Frontal cortex (tissue), 4 donors: ENCODE measurements around the gene MIPOL1. TPM values are rescaled to one million over a fixed set of nuclear protein-coding genes. Genes with fewer than 3 reads are reported as not detected.
"Not testable (repeated sequence)": the region's sequence is repeated elsewhere in the genome, so short reads cannot be mapped to it uniquely, and the experiment has no call there.

Experiments
- DNase-seq, 2 donors: peaks; one replicate each; pipeline ENCODE4 v3.0.0; 2012; ENCODE audit warnings: low spot score in 2 of 2
- FAIRE-seq: peaks from 2 replicates; lab custom pipeline; 2012; peaks lifted over from hg19 to GRCh38; lab: Jason Lieb, UNC
- total RNA-seq: library from RNA; depleted of rRNA; stranded (reverse); fragments of >200 nt; gene quantifications from one replicate; pipeline ENCODE4 v1.2.3, GENCODE V29; 2014
- donor health status: control.
- donor health status: control.
- donor health status: control.

Gene MIPOL1
- total RNA-seq, 1 donor from 2014 or later = 33.8 TPM

- no peak for FAIRE-seq
- no peak for DNase-seq
Measured at GRCh38 chr14:37429618-37430017, 231.9 kb downstream of the MIPOL1 start.

DNA sequence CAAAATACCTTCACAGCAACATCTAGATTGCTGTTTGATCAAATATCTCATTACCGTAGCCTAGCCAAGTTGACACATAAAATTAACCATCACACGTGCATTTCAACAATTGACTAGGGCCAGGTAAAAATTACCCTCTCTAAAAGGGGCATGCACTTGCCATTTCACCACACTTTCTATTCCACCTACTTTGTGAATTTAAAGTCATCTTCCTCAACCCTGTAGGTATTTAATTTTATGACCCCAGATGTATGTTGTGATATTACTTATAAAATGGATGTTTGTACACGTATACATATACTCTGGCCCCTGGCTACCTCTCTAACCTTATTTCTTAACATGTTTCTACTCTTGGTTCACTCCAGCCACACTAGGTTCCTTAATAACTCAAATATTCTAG lies 237.1 kb downstream of the MIPOL1 start:
- DNase-seq (no peak), FAIRE-seq (no peak)

DNA sequence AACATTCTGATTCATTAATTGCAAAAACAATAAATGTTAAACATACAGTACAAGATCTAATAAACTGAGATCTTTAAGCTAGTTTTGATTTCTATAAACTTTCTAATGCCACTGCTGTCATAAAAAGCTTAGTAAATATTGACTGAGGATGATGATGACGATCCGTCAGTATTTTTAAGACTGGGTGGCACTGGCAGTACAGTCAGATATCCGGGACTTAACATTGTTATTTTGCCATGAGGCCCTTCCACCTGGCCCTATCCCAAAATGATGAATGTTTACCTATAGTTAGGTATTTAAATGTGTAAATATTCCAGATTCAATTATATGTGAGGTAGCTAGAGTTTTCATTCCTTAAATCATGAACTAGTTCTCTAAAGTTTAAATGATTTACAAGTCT lies 238.8 kb downstream of the MIPOL1 start:
- DNase-seq (no peak), FAIRE-seq (no peak)

DNA sequence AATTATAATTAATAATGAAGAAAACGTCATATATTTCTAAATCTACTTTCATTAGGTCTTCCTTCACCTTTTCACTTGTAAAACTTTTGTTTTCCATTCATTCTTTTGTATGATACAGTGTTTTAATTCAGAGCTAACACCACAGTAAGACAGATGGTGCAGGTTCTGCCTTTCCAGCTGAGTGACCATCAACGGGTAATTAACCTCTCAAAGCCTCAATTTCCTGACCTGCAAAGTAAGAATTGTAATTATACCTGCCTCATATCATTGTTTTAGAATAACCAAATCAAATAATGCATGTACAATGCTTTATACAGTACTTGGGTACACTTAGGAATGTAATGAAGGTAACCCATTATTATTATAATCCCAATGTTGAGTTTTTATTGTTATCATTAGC lies 239.8 kb downstream of the MIPOL1 start:
- DNase-seq (no peak), FAIRE-seq (no peak)

- DNase-seq (no peak), FAIRE-seq (no peak)
Measured at GRCh38 chr14:37438444-37438843, 240.7 kb downstream of the MIPOL1 start.

GRCh38 chr14:37443461-37443860 lies 245.7 kb downstream of the MIPOL1 start:
- no peak for FAIRE-seq
- DNase-seq = no peak

DNA sequence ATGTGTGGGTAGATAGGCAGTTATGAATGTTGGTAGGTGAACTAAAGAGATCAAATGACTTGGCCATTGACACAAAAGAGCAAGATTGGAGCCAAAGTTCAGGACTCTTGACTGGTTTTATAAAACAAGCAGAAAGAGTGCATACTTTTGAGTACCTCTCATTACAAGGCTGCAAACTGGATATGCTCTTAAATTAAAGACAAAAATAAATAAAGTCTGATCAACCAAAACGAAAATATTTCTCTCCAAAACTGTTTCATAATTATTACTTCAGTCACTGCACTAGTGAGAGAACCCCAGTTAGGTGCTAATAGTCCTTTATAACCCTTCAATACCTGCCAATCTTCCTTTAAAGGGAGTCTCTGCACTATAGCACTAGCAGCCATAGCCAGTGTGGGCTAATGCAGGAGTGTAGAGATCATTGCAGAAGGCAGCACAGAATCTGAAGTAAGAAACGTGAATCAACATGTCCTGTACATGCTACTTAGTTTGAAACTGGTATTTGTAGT lies 250.2 kb downstream of the MIPOL1 start:
- DNase-seq (no peak), FAIRE-seq (no peak)

GRCh38 chr14:37452323-37452722 lies 254.6 kb downstream of the MIPOL1 start:
- FAIRE-seq (no peak), DNase-seq (no peak)

DNA sequence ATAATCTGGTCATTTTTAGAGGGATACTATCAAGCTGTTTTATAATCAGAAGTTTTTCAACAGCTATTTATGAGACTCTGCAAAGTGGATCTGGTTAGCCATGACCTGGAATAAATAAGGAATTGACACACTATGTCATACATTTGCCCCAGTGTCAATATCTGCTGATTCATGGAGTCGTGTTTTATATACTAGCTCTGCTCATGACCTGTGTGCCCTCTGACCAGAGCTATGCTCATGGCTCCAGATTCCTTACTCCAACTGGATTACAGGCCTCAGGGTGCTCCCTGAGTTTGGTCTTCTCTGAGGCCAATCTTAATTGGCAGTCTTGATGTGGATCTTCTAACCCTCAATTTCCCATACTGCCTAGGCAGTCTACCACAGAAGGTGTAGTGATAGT lies 256.2 kb downstream of the MIPOL1 start:
- DNase-seq (no peak), FAIRE-seq (no peak)

DNA sequence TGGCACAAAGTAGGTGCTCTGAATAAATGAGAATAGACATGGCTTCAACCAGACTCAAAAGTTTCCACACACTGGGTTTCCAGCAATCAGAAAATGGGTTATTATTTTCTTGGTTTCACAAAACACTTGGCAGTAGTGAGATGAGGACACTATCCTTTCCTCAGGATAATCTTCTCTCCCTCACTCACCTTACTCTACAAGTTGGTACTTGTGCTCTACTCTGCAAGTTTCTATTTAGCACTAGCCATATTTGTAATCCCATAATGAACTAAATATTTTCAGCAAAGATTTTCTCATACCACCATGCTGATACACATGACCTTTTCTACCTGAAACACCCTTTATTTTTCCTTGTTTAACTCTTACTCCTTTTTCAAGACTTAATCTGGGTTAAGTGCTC lies 259.6 kb downstream of the MIPOL1 start:
- DNase-seq (no peak), FAIRE-seq (no peak)

DNA sequence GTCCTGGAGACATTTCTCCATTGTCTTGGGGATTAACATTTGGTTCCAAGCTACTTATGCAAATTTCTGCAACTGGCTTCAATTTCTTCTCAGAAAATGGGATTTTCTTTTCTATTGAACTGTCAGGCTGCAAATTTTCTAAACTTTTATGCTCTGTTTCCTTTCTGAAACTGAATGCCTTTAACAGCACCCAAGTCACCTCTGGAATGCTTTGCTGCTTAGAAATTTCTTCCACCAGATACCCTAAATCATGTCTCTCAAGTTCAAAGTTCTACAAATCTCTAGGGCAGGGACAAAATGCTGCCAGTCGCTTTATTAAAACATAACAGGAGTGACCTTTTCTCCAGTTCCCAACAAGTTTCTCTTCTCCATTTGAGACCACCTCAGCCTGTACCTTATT lies 264.7 kb downstream of the MIPOL1 start:
- DNase-seq, FAIRE-seq: not testable (repeated sequence)

GRCh38 chr14:37464192-37464858 lies 266.6 kb downstream of the MIPOL1 start:
- no peak for FAIRE-seq
- no peak for DNase-seq

GRCh38 chr14:37466003-37466622 lies 268.4 kb downstream of the MIPOL1 start:
- DNase-seq (no peak), FAIRE-seq (no peak)

DNA sequence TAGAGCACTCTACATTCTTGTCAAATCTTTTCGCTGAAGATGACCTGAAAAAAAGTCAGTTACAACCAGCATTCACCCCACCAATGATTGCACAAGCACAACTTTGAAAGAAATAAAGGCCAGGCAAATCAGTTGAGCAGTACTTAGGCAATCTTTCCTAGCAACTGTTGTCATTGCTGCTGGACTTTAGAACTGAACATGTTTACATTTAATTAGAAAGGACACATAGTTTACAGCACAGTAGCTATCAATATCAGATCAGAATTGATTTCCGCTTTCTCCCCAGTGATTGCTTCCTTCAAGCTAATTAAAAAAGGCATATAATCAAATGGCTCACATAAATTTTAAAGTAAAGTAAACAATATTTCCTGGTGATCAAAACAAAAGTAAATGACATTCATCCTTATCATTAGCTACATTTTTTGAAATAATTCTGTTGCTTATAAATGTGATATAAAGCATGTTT lies 268.9 kb downstream of the MIPOL1 start:
- FAIRE-seq (no peak), DNase-seq (no peak)

GRCh38 chr14:37469650-37470049 lies 271.9 kb downstream of the MIPOL1 start:
- no peak for FAIRE-seq

DNA sequence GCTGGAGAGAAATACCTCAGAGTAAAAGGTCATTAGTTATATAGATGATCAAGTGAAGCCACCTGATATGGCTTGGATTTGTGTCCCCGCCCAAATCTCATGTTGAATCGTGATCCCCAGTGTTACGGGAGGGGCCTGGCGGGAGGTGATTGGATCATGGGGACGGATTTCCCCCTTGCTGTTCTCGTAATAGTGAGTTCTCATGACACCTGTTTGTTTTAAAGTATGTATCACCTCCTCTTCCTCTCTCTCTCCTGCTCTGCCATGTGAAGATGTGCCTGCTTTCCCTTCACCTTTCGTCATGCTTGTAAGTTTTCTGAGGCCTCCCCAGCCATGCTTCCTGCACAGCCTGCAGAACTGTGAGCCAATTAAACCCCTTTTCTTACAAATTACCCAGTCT lies 272.5 kb downstream of the MIPOL1 start:
- FAIRE-seq (no peak), DNase-seq (no peak)

More at GRCh38 chr14:37469650-37470049, 271.9 kb downstream of the MIPOL1 start:
- no peak for DNase-seq

DNA sequence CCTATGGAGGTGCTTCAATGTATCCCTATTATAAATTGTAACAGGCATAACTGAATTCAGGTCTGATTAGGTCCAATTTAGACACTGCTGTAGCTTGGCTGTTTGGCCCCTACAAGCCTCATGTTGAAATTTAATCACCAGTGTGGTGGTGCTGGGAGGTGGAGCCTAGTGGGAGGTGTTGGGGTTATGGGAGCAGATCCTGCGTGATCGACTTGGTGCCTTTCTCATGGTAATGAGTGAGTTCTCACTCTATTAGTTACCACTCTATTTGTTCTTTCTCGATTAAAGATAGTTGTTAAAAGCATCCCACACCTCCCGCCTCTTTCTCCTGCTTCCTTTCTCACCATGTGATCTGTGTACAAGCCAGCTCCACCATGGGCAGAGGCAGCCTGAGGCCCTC lies 275.2 kb downstream of the MIPOL1 start:
- no peak for DNase-seq

DNA sequence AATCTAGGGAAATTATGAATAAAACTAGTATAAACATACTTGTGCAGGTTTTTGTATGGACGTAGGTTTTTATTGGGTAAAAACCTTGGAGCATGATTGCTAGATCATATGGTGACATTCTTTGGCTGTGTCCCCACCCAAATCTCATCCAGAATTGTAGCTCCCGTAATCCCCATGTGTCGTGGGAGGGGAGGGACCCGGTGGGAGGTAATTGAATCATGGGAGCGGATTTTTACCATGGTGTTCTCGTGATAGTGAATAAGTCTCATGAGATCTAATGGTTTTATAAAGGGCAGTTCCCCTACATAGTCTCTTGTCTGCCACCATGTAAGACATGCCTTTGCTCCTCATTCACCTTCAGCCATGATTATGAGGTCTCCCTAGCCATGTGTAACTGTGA lies 276.5 kb downstream of the MIPOL1 start:
- FAIRE-seq (no peak), DNase-seq (no peak)

More for the DNA sequence above, 275.2 kb downstream of the MIPOL1 start:
- FAIRE-seq = no peak

DNA sequence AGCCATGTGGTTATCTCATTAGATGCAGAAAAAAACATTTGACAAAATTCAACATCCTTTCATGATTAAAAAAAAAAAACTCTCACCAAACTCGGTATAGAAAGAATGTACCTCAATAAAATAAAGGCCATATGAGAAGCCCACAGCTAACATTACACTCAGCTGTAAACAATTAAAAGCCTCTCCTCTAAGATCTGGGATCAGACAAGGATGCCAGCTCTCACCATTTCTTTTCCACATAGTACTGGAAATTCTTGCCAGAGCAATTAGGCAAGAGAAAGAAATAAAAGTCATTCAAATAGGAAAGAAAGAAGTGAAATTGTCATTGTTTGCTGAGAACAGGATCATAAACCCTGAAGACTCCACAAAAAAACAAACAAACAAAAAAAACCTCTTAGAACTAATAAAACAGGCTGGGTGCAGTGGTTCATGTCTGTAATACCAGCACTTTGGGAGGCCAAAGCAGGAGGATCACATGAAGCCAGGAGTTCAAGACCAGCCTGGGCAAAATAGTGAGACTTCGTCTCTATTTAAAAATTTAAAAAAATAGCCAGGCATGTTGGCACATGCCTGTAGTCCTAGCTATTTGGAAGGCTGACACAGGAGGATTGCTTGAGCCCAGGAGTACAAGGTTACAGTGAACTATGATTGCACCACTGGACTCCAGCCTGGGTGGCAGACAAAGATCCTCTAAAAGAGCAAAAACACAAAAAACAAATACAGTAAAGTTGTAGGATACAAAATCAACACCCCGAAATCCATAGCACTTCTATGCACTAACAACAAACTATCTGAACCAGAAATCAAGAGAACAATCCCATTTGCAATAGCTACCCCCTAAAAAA lies 282.9 kb downstream of the MIPOL1 start:
- DNase-seq = no peak
- FAIRE-seq = no peak

DNA sequence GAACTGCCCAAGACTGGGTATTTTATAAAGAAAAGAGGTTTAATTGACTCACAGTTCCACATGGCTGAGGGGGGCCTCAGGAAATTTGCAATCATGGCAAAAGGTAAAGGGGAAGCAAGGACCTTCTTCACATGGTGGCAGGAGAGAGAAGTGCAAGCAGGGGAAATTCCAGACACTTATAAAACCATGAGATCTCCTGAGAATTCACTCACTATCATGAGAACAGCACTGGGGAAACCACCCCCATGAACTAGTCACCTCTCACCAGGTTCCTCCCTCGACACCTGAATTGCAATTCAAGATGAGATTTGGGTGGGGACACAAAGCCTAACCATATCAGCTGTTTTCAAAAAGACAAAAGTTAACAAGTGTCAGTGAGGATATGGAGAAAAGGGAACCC lies 284.7 kb downstream of the MIPOL1 start:
- no peak for DNase-seq
- no peak for FAIRE-seq

- no peak for FAIRE-seq
Measured at GRCh38 chr14:37483672-37484071, 285.9 kb downstream of the MIPOL1 start.

More at GRCh38 chr14:37483672-37484071, 285.9 kb downstream of the MIPOL1 start:
- no peak for DNase-seq
